Measurements from ENCODE around the gene VPS11.
"Not testable (repeated sequence)": the region's sequence is repeated elsewhere in the genome, so short reads cannot be mapped to it uniquely, and the experiment has no call there.

Gene VPS11

GRCh38 chr11:119057000-119057769 is 10.4 kb upstream of the VPS11 start, which contains the start of gene HYOU1:
Gene HYOU1 (minus strand): TSS chr11:119057205. CDS start chr11:119056160, 1,045 bp downstream.
- peak; percentile 99 for DNase-seq (ENCODE audit: extremely low spot score)
- POLR2A ChIA-PET: interaction anchor here (1.0 to 2.1 kb wide), 6 partner anchors 9 to 38 kb away, joined by 3 to 6 read pairs (median 4); partner anchors contain the start of genes HMBS and VPS11
- CTCF ChIA-PET: interaction anchor here (0.6 to 4.4 kb wide), 14 partner anchors 9 to 268 kb away, joined by 3 to 39 read pairs (median 3); partner anchors contain the start of genes DPAGT1 and VPS11
- TF ChIP-seq CTCF (IDR thresholded peaks at IDR 0.05; ENCODE audit: control extremely low read depth, extremely low read depth, low read depth, missing control alignments): peak; percentile 18

- CTCF ChIA-PET: interaction anchor here (0.8 to 1.2 kb wide), 2 partner anchors 8 to 265 kb away, joined by 3 read pairs; no protein-coding TSS in a partner anchor
- POLR2A ChIA-PET; DNase-seq (ENCODE audit: extremely low spot score): not testable (repeated sequence)
Measured at GRCh38 chr11:119059128-119059527, 8.5 kb upstream of the VPS11 start.

GRCh38 chr11:119061256-119061655 is 6.4 kb upstream of the VPS11 start:
- ChIA-PET POLR2A (no interaction called here), CTCF (interaction anchor here (1.1 to 1.3 kb wide), 3 partner anchors 12 to 277 kb away, joined by 3 read pairs; no protein-coding TSS in a partner anchor)
- DNase-seq (ENCODE audit: extremely low spot score): no peak
- no peak for TF ChIP-seq CTCF (IDR thresholded peaks at IDR 0.05; ENCODE audit: control extremely low read depth, extremely low read depth, low read depth, missing control alignments)

DNA sequence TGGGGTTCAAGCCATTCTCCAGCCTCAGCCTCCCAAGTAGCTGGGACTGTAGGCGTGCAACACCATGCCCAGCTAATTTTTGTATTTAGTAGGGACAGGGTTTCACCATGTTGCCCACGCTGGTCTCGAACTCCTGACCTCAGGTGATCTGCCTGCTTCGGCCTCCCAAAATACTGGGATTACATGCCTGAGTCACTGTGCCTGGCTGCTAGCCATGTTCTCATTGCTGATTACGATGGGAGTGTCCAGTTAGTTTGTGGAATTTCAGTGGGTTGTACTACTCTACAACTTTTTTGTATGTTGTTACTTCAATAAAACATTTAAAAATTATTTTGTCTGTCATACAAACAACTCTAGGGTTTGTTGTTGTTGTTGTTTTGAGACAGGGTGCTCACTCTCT is 4.8 kb upstream of the VPS11 start:
- CTCF ChIA-PET: interaction anchor here (1.0 to 1.2 kb wide), 3 partner anchors 24 to 258 kb away, joined by 3 to 4 read pairs (median 3); a partner anchor contains a TSS
- POLR2A ChIA-PET: no interaction called here
- TF ChIP-seq CTCF (IDR thresholded peaks at IDR 0.05; ENCODE audit: control extremely low read depth, extremely low read depth, low read depth, missing control alignments): no peak
- DNase-seq (ENCODE audit: extremely low spot score): no peak

- ChIA-PET CTCF (interaction anchor here (0.8 to 4.8 kb wide), 7 partner anchors 8 to 273 kb away, joined by 3 to 39 read pairs (median 4); partner anchors contain the start of gene HYOU1), POLR2A (no interaction called here)
- DNase-seq (ENCODE audit: extremely low spot score): peak; percentile 50
- TF ChIP-seq CTCF (IDR thresholded peaks at IDR 0.05; ENCODE audit: control extremely low read depth, extremely low read depth, low read depth, missing control alignments): peak; percentile 56
Measured at GRCh38 chr11:119065369-119065768, 2.2 kb upstream of the VPS11 start.

- ChIA-PET CTCF (interaction anchor here (0.8 to 1.5 kb wide), 4 partner anchors 10 to 29 kb away, joined by 3 to 4 read pairs (median 4); partner anchors contain the start of gene VPS11), POLR2A (interaction anchor here (2.4 kb wide), 1 partner anchor 10 kb away, joined by 9 read pairs; the partner anchor contains the start of gene VPS11)
- DNase-seq (ENCODE audit: extremely low spot score): no peak
- no peak for TF ChIP-seq CTCF (IDR thresholded peaks at IDR 0.05; ENCODE audit: control extremely low read depth, extremely low read depth, low read depth, missing control alignments)
Measured at GRCh38 chr11:119077839-119078238, 10.2 kb downstream of the VPS11 start.

Data from GM10248 (cell line).